ENCODE results near the gene NCKAP5. TPM values are rescaled to one million over a fixed set of nuclear protein-coding genes. Genes with fewer than 3 reads are reported as not detected.

The NCKAP5 gene
- total and polyA plus RNA-seq, 2 of the 8 experiments (the other 6 are each of a cell fraction or from before 2014, with no cell fraction given) = 0.27 to 0.86 TPM

DNA sequence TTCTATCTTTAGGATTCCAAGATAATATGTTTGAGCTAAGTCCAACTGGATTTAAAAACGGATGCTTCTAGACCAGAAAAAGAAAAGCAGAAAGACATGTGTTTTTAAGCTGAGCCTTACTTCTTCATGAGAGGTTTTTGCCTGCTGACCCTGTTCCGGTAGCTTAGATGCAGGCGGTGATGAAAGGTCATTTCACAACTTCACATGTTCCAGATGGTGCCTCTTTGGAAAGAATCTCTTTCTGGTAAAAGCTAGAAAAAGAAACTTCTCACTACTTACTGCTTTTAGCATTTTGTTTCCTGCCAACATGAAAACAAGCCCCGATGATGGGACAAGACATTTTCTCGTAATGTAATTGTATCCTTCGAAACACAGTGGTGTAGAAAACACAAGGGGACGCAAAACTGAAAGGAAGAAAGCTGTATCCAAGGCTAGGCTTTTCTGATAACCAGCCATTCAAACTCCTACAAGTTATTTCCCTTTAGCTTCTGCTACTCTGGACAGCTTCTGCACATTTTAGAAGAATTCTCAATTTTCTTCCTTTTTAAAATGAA, 490.9 kb downstream of the NCKAP5 start:
- Histone ChIP-seq H3K23ac (ENCODE audit: insufficient read length) (no peak overlapping the region), H3K4me1 (replicated peaks in 1 of 4; ENCODE audit: control insufficient read depth in 3 of 4, insufficient read depth in 4 of 4, low read length in 3 of 4) (no peaks in the 10 kb centered on the region), H3K36me3 (ENCODE audit: control insufficient read depth in 2 of 4, insufficient read depth in 4 of 4, low read length in 3 of 4) (no peaks in the 10 kb centered on the region), H3K14ac (ENCODE audit: insufficient read length) (no peak overlapping the region), H4K5ac (ENCODE audit: insufficient read length, low read depth, low read length) (no peak overlapping the region), H2BK120ac (replicated peaks; ENCODE audit: low read depth, low read length) (no peak overlapping the region), H2BK15ac (ENCODE audit: low read length) (no peak overlapping the region), H2BK12ac (ENCODE audit: low read depth, low read length) (no peak overlapping the region), H2BK5ac (ENCODE audit: low read depth, low read length) (no peak overlapping the region), H3K27me3 (replicated peaks in 1 of 4; ENCODE audit: control insufficient read depth in 3 of 4, extremely low read depth in 1 of 4, insufficient read depth in 3 of 4, low read length in 3 of 4) (no peaks in the 10 kb centered on the region), H3K4me3 (ENCODE audit: extremely low read depth in 1 of 4, insufficient read depth in 2 of 4, low read depth in 3 of 4, low read length in 4 of 4) (no peak overlapping the region), H3K56ac (replicated peaks; ENCODE audit: insufficient read length, low read depth, low read length) (no peak overlapping the region), H3K79me2 (ENCODE audit: control insufficient read depth in 1 of 2, insufficient read depth in 2 of 2, low read length in 2 of 2) (no peaks in the 10 kb centered on the region), H3K9ac (replicated peaks in 1 of 4; ENCODE audit: extremely low read depth in 1 of 4, low read depth in 3 of 4, low read length in 3 of 4) (no peak overlapping the region), H3K79me1 (ENCODE audit: low read depth, low read length) (no peaks in the 10 kb centered on the region), H2AK5ac (ENCODE audit: low read depth, low read length) (no peak overlapping the region), H4K20me1 (replicated peaks in 1 of 2; ENCODE audit: control insufficient read depth in 1 of 2, insufficient read depth in 2 of 2, low read length in 2 of 2) (no peaks in the 10 kb centered on the region), H3K4me2 (ENCODE audit: insufficient read depth in 1 of 2, low read depth in 2 of 2, low read length in 2 of 2) (no peak overlapping the region), H2AFZ (ENCODE audit: low read length) (no peak overlapping the region), H4K8ac (ENCODE audit: extremely low read depth, insufficient read depth, low read length) (no peak overlapping the region), H3K4ac (replicated peaks; ENCODE audit: insufficient read length, low read depth, low read length) (no peak overlapping the region), H3K27ac (ENCODE audit: low read depth, low read length) (no peak overlapping the region), H3K9me3 (ENCODE audit: insufficient read depth in 2 of 2, low read depth in 1 of 2, low read length in 1 of 2) (no peaks in the 10 kb centered on the region), H2BK20ac (ENCODE audit: low read length) (no peak overlapping the region), H3K23me2 (ENCODE audit: low read depth, low read length) (no peaks in the 10 kb centered on the region), H4K91ac (replicated peaks; ENCODE audit: insufficient read length, low read length) (no peak overlapping the region), H3K18ac (ENCODE audit: extremely low read depth, low read length) (no peak overlapping the region)
- no peak for DNase-seq (ENCODE audit: low read depth in 1 of 2, low spot score in 2 of 2)
- WGBS, 2 experiments (ENCODE audit: extremely low coverage in 1 of 2, insufficient coverage in 1 of 2, insufficient read length in 1 of 2, insufficient replicate concordance in 2 of 2, low coverage in 1 of 2, low lambda C conversion rate in 2 of 2, missing lambda C conversion rate in 1 of 2) = 90% methylated on average over 7 of the region's 7 CpGs; no CpG with 5 or more reads in 1 of the 2 experiments
- ChIA-PET POLR2A (ENCODE audit: partially characterized antibody) (no interaction called here), CTCF (ENCODE audit: partially characterized antibody) (no interaction called here)
- FAIRE-seq = no peak
- TF ChIP-seq RBBP5 (IDR thresholded peaks at IDR 0.05; ENCODE audit: borderline replicate concordance, low read depth, low read length) = no peak
- TF ChIP-seq BCL11A (IDR thresholded peaks at IDR 0.05; ENCODE audit: low read depth in 2 of 2, low read length in 2 of 2) = no peak
- no peak for TF ChIP-seq NRF1 (IDR thresholded peaks at IDR 0.05; ENCODE audit: low read depth, low read length)
- no peak for TF ChIP-seq TAF1 (IDR thresholded peaks at IDR 0.05; ENCODE audit: low read depth, low read length)
- TF ChIP-seq CHD2 (IDR thresholded peaks at IDR 0.05; ENCODE audit: low read length) = no peak
- no peak for TF ChIP-seq CBX5 (IDR thresholded peaks at IDR 0.05; ENCODE audit: low read depth, low read length)
- no peak for TF ChIP-seq TCF12 (IDR thresholded peaks at IDR 0.05; ENCODE audit: low read depth, low read length)
